Subcutaneous abdominal adipose tissue (tissue), 5 donors: ENCODE results near the gene RBFOX2.

Experiments
- H3K27ac ChIP-seq: one replicate; pipeline ENCODE4 v1.7.0; 2013; ENCODE audit warnings: low read depth, mild to moderate bottlenecking, inconsistent platforms, low read length, moderate library complexity
- H3K27me3 ChIP-seq, 5 donors: one replicate each; pipeline ENCODE4 v1.7.0; 2013; ENCODE audit warnings: low read length in 5 of 5, inconsistent platforms in 1 of 5; ENCODE audit not compliant: control insufficient read depth in 5 of 5, insufficient read depth in 4 of 5
- H3K36me3 ChIP-seq, 5 donors: one replicate each; pipeline ENCODE4 v1.7.0; 2013; ENCODE audit warnings: low read length in 5 of 5; ENCODE audit not compliant: control insufficient read depth in 5 of 5, insufficient read depth in 5 of 5
- H3K4me1 ChIP-seq, 5 donors: one replicate each; pipeline ENCODE4 v1.7.0; 2013; ENCODE audit warnings: low read length in 5 of 5, mild to moderate bottlenecking in 3 of 5, moderate library complexity in 1 of 5; ENCODE audit not compliant: control insufficient read depth in 5 of 5, insufficient read depth in 5 of 5
- H3K4me3 ChIP-seq, 5 donors: one replicate each; pipeline ENCODE4 v1.7.0; 2013; ENCODE audit warnings: low read length in 5 of 5, low read depth in 1 of 5
- H3K9ac ChIP-seq, 5 donors: one replicate each; pipeline ENCODE4 v1.7.0; 2013; ENCODE audit warnings: low read length in 5 of 5, mild to moderate bottlenecking in 4 of 5, moderate library complexity in 3 of 5
- H3K9me3 ChIP-seq, 5 donors: one replicate each; pipeline ENCODE4 v1.7.0; 2013; ENCODE audit warnings: low read length in 5 of 5; ENCODE audit not compliant: control insufficient read depth in 5 of 5
- donor health status: healthy.
- donor health status: healthy.
- donor health status: healthy.
- donor health status: healthy.
- donor health status: healthy.

The RBFOX2 gene

GRCh38 chr22:35984183-35985175 lies 44.1 kb downstream of the RBFOX2 start:
- Histone ChIP-seq H3K9me3 (no peaks in the 10 kb centered on the region), H3K4me3 (no peak overlapping the region), H3K36me3 (no peaks in the 10 kb centered on the region), H3K9ac (no peak overlapping the region), H3K4me1 (peaks cover 1 to 21% (median 14%) of the 10 kb centered on the region in 5 donors), H3K27ac (no peak overlapping the region), H3K27me3 (no peaks in the 10 kb centered on the region)

- Histone ChIP-seq H3K9me3 (no peaks in the 10 kb centered on the region), H3K4me1 (peaks cover 1 to 18% (median 14%) of the 10 kb centered on the region in 5 donors), H3K4me3 (no peak overlapping the region), H3K36me3 (no peaks in the 10 kb centered on the region), H3K9ac (no peak overlapping the region), H3K27ac (no peak overlapping the region), H3K27me3 (no peaks in the 10 kb centered on the region)
Measured at GRCh38 chr22:35981900-35982299, 46.7 kb downstream of the RBFOX2 start.

GRCh38 chr22:35978889-35979288 lies 49.7 kb downstream of the RBFOX2 start:
- Histone ChIP-seq H3K4me1 (peaks cover 2 to 22% (median 8%) of the 10 kb centered on the region in 5 donors), H3K9ac (no peak overlapping the region), H3K27me3 (no peaks in the 10 kb centered on the region), H3K9me3 (no peaks in the 10 kb centered on the region), H3K4me3 (no peak overlapping the region), H3K27ac (no peak overlapping the region), H3K36me3 (no peaks in the 10 kb centered on the region)

GRCh38 chr22:35978201-35978600 lies 50.4 kb downstream of the RBFOX2 start:
- no peaks in the 10 kb centered on the region for H3K9me3 ChIP-seq
- H3K36me3 ChIP-seq, result no peaks in the 10 kb centered on the region
- H3K27me3 ChIP-seq, result no peaks in the 10 kb centered on the region
- H3K9ac ChIP-seq, result no peak overlapping the region
- peaks cover 2 to 24% (median 15%) of the 10 kb centered on the region in 5 donors for H3K4me1 ChIP-seq
- H3K27ac ChIP-seq, result no peak overlapping the region
- no peak overlapping the region for H3K4me3 ChIP-seq

- no peaks in the 10 kb centered on the region for H3K36me3 ChIP-seq
- peaks cover 2 to 25% (median 16%) of the 10 kb centered on the region in 5 donors for H3K4me1 ChIP-seq
- no peak overlapping the region for H3K9ac ChIP-seq
- H3K27ac ChIP-seq, result no peak overlapping the region
- H3K9me3 ChIP-seq, result no peaks in the 10 kb centered on the region
- no peaks in the 10 kb centered on the region for H3K27me3 ChIP-seq
- H3K4me3 ChIP-seq, result no peak overlapping the region
Measured at GRCh38 chr22:35977136-35977535, 51.5 kb downstream of the RBFOX2 start.

- peaks cover 5 to 30% (median 24%) of the 10 kb centered on the region in 5 donors for H3K4me1 ChIP-seq
- no peaks in the 10 kb centered on the region for H3K27me3 ChIP-seq
- H3K27ac ChIP-seq, result peak overlapping the region; percentile 75
- no peaks in the 10 kb centered on the region for H3K9me3 ChIP-seq
- no peaks in the 10 kb centered on the region for H3K36me3 ChIP-seq
- H3K4me3 ChIP-seq, result peak overlapping the region in 1 of 5 donors; percentile 24
- peak overlapping the region in 4 of 5 donors; percentile 24 to 60 (median 38) for H3K9ac ChIP-seq
Measured at GRCh38 chr22:35973388-35973787, 55.2 kb downstream of the RBFOX2 start.

GRCh38 chr22:35972559-35972958 lies 56.1 kb downstream of the RBFOX2 start:
- H3K27me3 ChIP-seq, result no peaks in the 10 kb centered on the region
- H3K4me3 ChIP-seq, result no peak overlapping the region
- H3K36me3 ChIP-seq, result no peaks in the 10 kb centered on the region
- H3K9ac ChIP-seq, result no peak overlapping the region
- peaks cover 5 to 30% (median 24%) of the 10 kb centered on the region in 5 donors for H3K4me1 ChIP-seq
- no peaks in the 10 kb centered on the region for H3K9me3 ChIP-seq
- H3K27ac ChIP-seq, result peak overlapping the region; percentile 75

GRCh38 chr22:35971456-35972119 lies 57.0 kb downstream of the RBFOX2 start:
- Histone ChIP-seq H3K9me3 (no peaks in the 10 kb centered on the region), H3K27me3 (no peaks in the 10 kb centered on the region), H3K4me1 (peaks cover 5 to 30% (median 24%) of the 10 kb centered on the region in 5 donors)

GRCh38 chr22:35970616-35971455 lies 57.8 kb downstream of the RBFOX2 start:
- Histone ChIP-seq H3K9me3 (no peaks in the 10 kb centered on the region), H3K27ac (peak overlapping the region; percentile 15), H3K4me1 (peaks cover 5 to 30% (median 24%) of the 10 kb centered on the region in 5 donors), H3K36me3 (no peaks in the 10 kb centered on the region), H3K27me3 (no peaks in the 10 kb centered on the region), H3K9ac (no peak overlapping the region), H3K4me3 (no peak overlapping the region)

More at GRCh38 chr22:35971456-35972119, 57.0 kb downstream of the RBFOX2 start:
- no peak overlapping the region for H3K4me3 ChIP-seq
- no peak overlapping the region for H3K9ac ChIP-seq
- peak overlapping the region; percentile 75 for H3K27ac ChIP-seq
- H3K36me3 ChIP-seq, result no peaks in the 10 kb centered on the region
